Activated CD8-positive, alpha-beta memory T cell treated with anti-CD3 and anti-CD28 coated beads for 4 hours (primary cell): Measurements from ENCODE around the gene UNC5C.

Source experiments
- DNase-seq, 2 donors: peaks; one replicate each; pipeline ENCODE4 v3.0.0-alpha.2; 2020; ENCODE audit warnings: low read depth in 2 of 2

Gene UNC5C

GRCh38 chr4:95402299-95402698 is 146.5 kb downstream of the UNC5C start:
- no peak for DNase-seq

DNA sequence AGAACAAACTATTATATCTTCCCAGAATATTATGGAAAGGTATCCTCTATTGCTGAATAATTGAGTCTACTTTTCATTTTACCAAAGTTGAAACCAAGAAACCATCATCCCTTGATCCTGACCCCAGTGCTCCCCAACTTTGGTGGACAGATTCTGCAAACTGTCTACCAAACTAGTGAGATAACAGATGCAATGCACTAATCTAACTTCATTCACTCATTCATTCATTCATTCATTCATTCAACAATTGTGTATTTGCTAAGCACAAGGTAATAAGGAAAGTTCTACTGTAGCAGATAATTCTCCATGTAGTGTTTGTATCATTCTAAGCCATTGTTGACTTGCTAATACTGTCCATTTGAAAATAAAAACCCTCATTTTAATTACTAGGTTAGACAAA is 150.6 kb downstream of the UNC5C start:
- no peak for DNase-seq

DNA sequence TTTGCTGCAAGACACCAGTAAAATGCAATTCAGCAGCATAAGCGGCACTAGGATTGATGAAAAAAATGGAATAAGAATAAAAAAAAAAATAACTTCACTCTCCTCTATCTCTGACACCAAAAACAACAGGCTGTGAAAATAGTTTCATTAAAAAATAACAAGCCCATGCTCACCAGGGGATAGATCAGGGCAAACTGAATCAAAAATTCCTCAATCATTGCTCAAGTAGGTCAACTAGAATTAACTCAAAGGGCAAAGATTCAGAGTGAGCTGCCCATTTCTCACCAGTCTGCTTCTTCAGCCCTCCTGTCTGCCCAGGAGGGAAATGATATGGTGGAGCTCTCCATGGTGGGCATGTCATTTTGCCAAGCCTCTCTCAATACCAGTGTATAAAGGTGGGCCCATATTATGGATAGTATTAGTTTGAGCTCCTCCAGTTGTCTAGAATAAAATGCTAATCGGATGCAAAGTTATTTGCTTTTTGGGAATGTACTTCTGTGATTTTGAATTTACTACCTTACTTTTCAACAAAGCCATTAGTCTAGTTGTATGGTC is 153.9 kb downstream of the UNC5C start:
- DNase-seq, result no peak

DNA sequence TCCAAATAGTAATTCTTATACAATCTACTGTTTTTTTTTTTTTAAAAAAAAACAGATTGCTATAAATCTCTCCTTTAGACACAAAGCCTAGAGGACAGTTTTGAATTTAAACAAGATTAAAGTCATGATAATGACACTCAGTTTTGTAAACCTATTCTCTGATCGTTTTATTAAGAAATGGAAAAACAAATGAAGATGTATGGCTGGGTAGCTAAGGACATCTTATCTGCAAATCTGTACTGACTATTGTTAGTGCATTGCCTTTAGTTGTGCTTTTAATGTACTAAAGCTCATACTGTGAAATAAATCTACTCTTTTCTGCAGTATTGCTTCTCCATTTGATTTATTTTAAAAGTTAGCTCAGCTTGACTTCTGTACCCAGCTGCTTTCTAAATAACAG is 155.0 kb downstream of the UNC5C start:
- no peak for DNase-seq

DNA sequence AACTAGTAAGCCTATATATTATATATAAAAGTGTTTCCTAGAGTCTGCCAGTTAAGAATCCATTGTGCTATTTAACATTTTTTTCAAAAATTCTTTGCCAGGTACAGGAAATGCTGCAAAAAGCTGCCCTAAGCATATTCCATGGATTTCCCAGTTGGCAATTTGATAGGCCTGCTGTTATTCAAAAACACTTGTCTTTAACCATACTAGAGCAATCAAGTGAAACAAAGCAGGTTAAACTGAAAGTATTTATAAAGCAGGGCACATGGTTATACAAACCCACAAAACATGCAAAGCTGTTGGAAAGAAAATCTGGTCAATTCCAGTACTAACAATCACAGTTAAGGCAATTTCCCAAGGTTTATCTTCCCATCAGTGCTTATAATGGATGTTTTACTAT is 159.9 kb downstream of the UNC5C start:
- no peak for DNase-seq

DNA sequence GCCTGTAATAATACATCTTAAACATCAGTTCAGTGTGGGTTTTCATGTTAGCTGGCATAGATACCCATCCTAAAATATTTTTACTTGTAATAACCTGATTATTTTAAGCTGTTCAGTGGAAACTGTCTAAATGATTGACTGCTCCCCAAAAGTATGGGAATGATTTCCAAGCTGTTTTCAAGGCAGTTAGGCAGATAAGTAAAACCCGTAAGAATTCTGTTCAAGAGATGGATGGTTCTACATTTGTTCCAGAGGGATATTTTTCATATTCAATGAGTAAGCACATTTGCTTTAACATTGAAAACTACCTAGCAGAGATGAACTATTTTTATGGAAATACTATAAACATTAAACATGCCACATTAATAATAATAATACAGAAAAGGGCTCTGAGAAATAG is 161.1 kb downstream of the UNC5C start:
- no peak for DNase-seq

GRCh38 chr4:95386410-95386809 is 162.4 kb downstream of the UNC5C start:
- DNase-seq, result no peak

GRCh38 chr4:95381843-95382580 is 166.8 kb downstream of the UNC5C start:
- no peak for DNase-seq

DNA sequence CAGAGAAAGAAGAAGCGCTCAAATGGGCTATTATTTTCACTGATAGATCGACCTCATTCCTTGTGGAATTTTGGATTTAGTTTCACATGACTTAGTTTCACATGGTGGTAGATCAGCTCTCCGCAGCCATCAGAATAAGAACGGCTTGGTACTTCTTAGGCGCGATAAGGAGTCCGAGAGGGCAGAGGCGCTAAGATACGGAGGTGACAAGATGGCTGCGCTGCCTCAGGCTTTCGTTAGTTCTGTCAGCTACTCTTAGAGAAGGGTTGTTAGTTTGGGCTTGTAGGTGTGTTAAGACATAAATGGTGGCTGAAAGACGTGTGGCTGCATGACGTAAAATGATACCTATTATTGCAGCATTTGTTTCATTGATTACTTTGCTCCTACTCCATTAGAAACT is 169.1 kb downstream of the UNC5C start:
- DNase-seq, result no peak

DNA sequence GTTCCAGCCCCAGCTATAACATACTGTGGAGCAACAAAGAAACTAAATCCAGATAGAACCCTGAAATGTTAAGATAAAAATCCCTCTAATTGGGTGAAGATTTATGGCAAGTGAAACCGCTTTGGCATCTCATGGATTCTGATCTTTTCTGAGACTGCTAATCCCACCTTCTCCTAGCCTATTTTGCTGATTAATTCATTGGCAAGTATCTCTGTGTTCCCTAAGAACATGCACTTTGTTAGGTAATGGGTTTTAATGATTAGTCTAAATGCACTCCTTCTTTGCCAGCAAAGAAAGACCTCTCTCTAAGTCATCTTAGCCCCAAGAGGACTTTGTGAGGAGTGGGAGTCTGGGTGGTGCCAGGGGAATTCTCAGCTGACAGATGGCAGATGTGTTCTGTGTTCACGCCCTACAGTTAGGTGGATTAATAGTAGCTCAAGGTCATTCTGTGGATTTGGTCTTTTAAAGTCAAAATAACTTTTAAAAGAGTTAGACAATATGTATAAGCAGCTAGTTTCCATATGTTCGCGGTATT is 171.3 kb downstream of the UNC5C start:
- no peak for DNase-seq

DNA sequence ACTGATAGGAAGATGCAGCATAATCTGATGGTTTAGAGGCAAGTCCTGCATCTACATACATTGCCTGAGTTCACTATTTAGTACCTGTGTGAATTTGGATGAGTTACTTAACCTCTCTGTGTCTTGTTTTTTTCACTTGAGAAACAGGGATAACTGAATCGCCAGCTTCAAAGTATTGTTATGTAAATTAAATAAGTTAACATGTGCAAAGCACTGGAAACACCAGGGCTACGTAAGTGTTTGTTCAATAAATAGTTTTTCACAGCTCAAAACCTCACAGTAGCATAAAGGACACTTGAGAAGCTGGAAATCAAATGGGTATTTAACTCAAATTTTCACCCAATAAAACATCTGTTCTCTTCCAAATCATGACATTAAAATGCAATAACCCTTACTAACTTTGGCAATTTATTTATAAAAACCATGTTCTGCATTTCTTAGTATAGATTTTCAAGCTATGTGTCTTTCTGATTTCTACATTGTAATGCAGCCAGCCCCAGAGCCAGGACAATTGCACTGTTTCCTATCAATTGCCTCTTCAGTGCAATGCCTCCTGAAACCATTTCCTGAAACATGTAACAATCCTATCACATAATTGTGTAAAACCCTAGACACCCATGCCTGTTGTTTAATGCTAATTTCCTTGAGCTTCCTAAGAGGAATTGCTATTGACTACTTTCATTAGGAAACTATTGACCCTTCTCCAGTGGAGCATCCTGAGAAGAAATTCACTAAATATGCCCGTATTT is 177.1 kb downstream of the UNC5C start:
- no peak for DNase-seq

DNA sequence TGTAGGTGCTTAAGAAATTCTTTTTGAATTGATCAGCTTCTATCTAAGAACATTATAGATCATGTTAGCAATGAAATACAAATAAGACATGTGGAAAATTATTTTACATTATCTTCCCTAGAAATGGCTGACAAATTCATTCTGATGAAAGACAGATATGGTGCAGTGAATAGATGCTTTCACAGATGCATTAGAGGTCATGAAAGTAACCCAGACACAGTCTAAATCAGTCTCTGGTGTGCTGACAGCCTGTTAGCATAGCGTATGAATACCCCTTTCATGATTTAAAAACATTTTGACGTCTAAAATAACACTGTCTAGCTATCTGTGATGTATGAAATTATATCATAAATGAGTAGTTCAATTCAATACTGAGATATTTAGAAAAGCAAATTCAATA is 180.9 kb downstream of the UNC5C start:
- no peak for DNase-seq

- DNase-seq, result no peak
These were observed 184.8 kb downstream of the UNC5C start for GRCh38 chr4:95363966-95364365.

DNA sequence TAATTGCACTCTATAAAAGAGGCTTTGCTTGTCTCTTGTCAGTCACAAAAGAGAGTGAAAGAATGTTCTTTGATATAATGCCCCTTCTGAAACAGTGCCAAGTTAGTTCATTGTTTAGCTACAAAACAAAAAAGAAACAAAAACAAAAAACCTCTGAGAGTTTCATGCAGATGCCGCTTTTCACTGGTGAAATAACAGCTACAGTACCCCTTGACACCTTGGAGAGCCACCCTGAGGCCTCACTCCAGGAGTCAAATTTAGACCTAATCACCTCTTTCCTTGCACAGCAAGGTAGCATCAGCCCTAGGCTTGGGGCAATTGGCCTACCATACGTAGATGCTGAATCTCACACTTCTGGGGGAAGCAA is 185.2 kb downstream of the UNC5C start:
- DNase-seq, result no peak

- no peak for DNase-seq
These were observed 185.7 kb downstream of the UNC5C start for GRCh38 chr4:95362906-95363558.

DNA sequence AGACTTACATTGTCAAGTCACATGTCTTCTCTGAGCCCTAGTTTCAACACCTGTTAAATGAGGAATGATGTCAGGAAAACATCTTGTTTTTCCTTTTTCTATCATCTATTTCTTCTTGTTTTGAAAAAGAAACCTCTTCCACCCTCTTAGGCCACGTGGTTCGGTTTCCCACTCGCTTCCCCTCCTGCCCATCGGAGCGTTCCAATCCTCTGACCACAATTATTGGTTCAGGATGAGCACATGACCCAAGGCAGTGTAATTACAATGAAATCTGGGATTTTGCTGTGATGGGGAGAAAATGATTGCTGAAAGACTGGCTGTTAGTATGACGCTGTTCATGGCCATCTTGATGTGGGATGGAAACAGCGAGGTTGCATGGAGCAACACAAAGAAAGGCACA is 186.7 kb downstream of the UNC5C start:
- DNase-seq, result no peak

- DNase-seq, result no peak
These were observed 187.1 kb downstream of the UNC5C start for GRCh38 chr4:95361696-95361965.

DNA sequence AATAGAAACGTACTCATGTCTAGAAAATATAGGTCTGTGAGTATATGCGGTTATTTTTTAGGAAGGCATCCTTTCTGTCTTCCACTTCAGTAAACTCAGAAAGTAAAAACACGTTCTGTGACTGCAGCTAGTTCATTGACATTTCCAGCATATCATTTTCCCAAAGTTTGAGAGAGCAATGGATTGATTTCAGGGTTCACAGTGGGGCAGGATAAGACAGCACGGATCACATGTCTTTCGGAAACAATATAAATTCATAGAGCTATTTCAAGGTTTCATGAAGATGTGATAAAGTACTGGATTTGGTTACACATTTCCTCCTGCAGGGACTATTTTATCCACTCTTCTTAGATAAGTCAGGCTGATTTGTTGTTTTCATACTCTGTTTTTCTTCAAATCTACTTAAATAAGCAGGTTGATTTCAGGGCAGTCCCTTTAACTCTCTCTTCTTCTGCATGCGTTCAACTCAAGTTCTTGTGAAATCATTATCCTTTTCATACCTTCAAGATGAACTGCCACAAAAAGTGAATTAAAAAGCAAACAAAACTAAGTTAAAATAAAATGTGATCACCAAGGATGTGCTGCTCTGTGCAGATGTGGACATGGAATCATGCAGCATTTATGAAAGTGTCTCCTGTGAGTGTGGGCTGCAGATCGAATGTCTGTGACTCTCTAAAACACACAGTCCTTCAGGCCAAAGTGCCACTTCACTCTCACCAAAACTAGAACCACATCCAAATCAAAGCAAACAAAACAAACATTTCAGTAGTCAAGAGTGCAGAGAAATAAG is 187.7 kb downstream of the UNC5C start:
- no peak for DNase-seq

GRCh38 chr4:95360256-95360903 is 188.4 kb downstream of the UNC5C start:
- no peak for DNase-seq

DNA sequence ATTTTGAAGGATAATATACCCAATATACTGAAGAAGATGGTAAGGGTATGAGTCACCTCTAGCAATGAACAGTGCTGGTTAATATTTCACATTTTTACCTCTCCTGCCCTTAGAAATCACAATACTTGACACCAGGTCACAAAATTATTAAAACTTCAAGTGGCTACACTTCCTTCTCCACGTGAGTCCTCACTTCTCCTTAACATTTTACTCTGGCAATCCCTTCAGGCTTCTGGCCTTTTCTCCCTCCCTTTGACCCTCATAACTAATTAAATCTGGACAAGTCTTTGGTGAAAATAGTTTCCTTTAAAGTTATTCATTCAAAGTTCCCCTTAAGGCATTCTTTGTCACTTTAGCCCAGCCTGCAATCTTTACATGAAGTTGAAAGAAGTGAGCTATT is 190.4 kb downstream of the UNC5C start:
- no peak for DNase-seq

GRCh38 chr4:95355021-95355420 is 193.8 kb downstream of the UNC5C start:
- no peak for DNase-seq
